Measurements from ENCODE around the gene PRR23C.

PRR23C gene

GRCh38 chr3:139044366-139045210 is at the start of gene PRR23C:
PRR23C (minus strand) TSS chr3:139044892; CDS start chr3:139044620, 272 bp downstream.
- no peak for DNase-seq (ENCODE audit: low spot score)
- no peak for TF ChIP-seq CTCF (IDR thresholded peaks at IDR 0.05; ENCODE audit: extremely low read depth, missing control alignments)

- DNase-seq (ENCODE audit: low spot score) = no peak
- no peak for TF ChIP-seq CTCF (IDR thresholded peaks at IDR 0.05; ENCODE audit: extremely low read depth, missing control alignments)
Observed at GRCh38 chr3:139093840-139094239, 49.1 kb upstream of the PRR23C start.

GRCh38 chr3:139088462-139089324 is 44.0 kb upstream of the PRR23C start:
- no peak for TF ChIP-seq CTCF (IDR thresholded peaks at IDR 0.05; ENCODE audit: extremely low read depth, missing control alignments)
- no peak for DNase-seq (ENCODE audit: low spot score)

- TF ChIP-seq CTCF (IDR thresholded peaks at IDR 0.05; ENCODE audit: extremely low read depth, missing control alignments) = no peak
- no peak for DNase-seq (ENCODE audit: low spot score)
Observed at GRCh38 chr3:139087621-139088020, 42.9 kb upstream of the PRR23C start.

- no peak for TF ChIP-seq CTCF (IDR thresholded peaks at IDR 0.05; ENCODE audit: extremely low read depth, missing control alignments)
- DNase-seq (ENCODE audit: low spot score) = no peak
Observed at GRCh38 chr3:139084176-139084575, 39.5 kb upstream of the PRR23C start.

- no peak for TF ChIP-seq CTCF (IDR thresholded peaks at IDR 0.05; ENCODE audit: extremely low read depth, missing control alignments)
- DNase-seq (ENCODE audit: low spot score) = no peak
Observed at GRCh38 chr3:139074565-139075115, 29.9 kb upstream of the PRR23C start.

- DNase-seq (ENCODE audit: low spot score) = no peak
- TF ChIP-seq CTCF (IDR thresholded peaks at IDR 0.05; ENCODE audit: extremely low read depth, missing control alignments) = no peak
Observed at GRCh38 chr3:139062918-139063317, 18.2 kb upstream of the PRR23C start.
